Caco-2 (cell line): ENCODE measurements around the gene IQSEC3. TPM values are rescaled to one million over a fixed set of nuclear protein-coding genes. Genes with fewer than 3 reads are reported as not detected.
A peak's percentile ranks its signal among the peaks of the same experiment; 100 is the strongest.

Experiments used
- BruUV-seq: library from RNA; stranded (reverse); fragments of 400-500 nt; replicated peaks from 2 replicates; lab custom pipeline; 2021; lab: Mats Ljungman, UMichigan
- CTCF ChIA-PET: fragments of 300-600 bp; sonication (Branson Sonifier 250); formaldehyde crosslinking; loops from one replicate; lab custom pipeline; 2022; ENCODE audit warnings: antibody characterized with exemption; lab: Charles Lee
- POLR2A ChIA-PET: fragments of 300-600 bp; sonication (Branson Sonifier 250); formaldehyde crosslinking; loops from one replicate; lab custom pipeline; 2022; ENCODE audit warnings: antibody characterized with exemption; lab: Charles Lee
- DNase-seq, 2 experiments: peaks; one replicate each; pipeline versions ENCODE4 v3.0.0 to v3.0.0-alpha.2; 2020 to 2022
- H3K27me3 ChIP-seq: replicated peaks from 2 replicates; pipeline ENCODE4 v1.6.0; 2011; ENCODE audit warnings: low read length; ENCODE audit not compliant: control insufficient read depth, insufficient read depth
- H3K36me3 ChIP-seq: 2 replicates; pipeline ENCODE4 v1.5.1; 2011; ENCODE audit warnings: low read length; ENCODE audit not compliant: control insufficient read depth, insufficient read depth
- H3K4me1 ChIP-seq: fragments of 250-450 bp; sonication (Bioruptor Pico); 2 replicates; pipeline ENCODE4 v1.5.1; 2020; ENCODE audit warnings: mild to moderate bottlenecking
- H3K4me3 ChIP-seq: 2 replicates; pipeline ENCODE4 v1.5.1; 2011; ENCODE audit warnings: low read depth, mild to moderate bottlenecking, control low read depth, low read length
- H3K9me3 ChIP-seq: fragments of 250-450 bp; sonication (Bioruptor Pico); 2 replicates; pipeline ENCODE4 v1.5.1; 2020; ENCODE audit warnings: mild to moderate bottlenecking, moderate library complexity
- H3K27ac Mint-ChIP-seq: one replicate; pipeline ENCODE4 v1.8.0; 2022; ENCODE audit warnings: mixed read lengths; ENCODE audit not compliant: unreplicated experiment
- H3K27me3 Mint-ChIP-seq: one replicate; pipeline ENCODE4 v1.8.0; 2022; ENCODE audit warnings: mixed read lengths; ENCODE audit not compliant: insufficient read depth, unreplicated experiment
- H3K36me3 Mint-ChIP-seq: one replicate; pipeline ENCODE4 v1.8.0; 2022; ENCODE audit warnings: mild to moderate bottlenecking, mixed read lengths; ENCODE audit not compliant: insufficient read depth, unreplicated experiment
- H3K4me1 Mint-ChIP-seq: one replicate; pipeline ENCODE4 v1.8.0; 2022; ENCODE audit warnings: low read depth, mixed read lengths; ENCODE audit not compliant: unreplicated experiment
- H3K4me3 Mint-ChIP-seq: one replicate; pipeline ENCODE4 v1.8.0; 2022; ENCODE audit warnings: mild to moderate bottlenecking, moderate library complexity, mixed read lengths; ENCODE audit not compliant: unreplicated experiment
- H3K9me3 Mint-ChIP-seq: one replicate; pipeline ENCODE4 v1.8.0; 2022; ENCODE audit warnings: mixed read lengths; ENCODE audit not compliant: unreplicated experiment
- intact Hi-C: fragments of 100-400 bp; cut with micrococcal nuclease; formaldehyde crosslinking; loops from one replicate; pipeline ENCODE4 v1.10.0; 2022; ENCODE audit not compliant: unreplicated experiment
- total RNA-seq: library from RNA; stranded (reverse); gene quantifications from 2 replicates; pipeline ENCODE4 v1.2.3, GENCODE V29; 2022
- TF ChIP-seq, protein P1 (sequence below), 2 experiments: fragments of 200-600 bp in 1 of 2; IDR thresholded peaks; 1 replicate in 1 of 2; 2 replicates in 1 of 2; pipeline versions ENCODE4 v1.5.1 to v1.8.0; 2011 to 2022; ENCODE audit warnings: antibody characterized with exemption in 1 of 2, control low read depth in 1 of 2, inconsistent platforms in 1 of 2, low read depth in 1 of 2, low read length in 1 of 2, mild to moderate bottlenecking in 1 of 2, moderate library complexity in 1 of 2; ENCODE audit not compliant: insufficient read depth in 1 of 2, severe bottlenecking in 1 of 2, unreplicated experiment in 1 of 2

The IQSEC3 gene
- total RNA-seq, 1 experiment from 2014 or later = 0.59 TPM

DNA sequence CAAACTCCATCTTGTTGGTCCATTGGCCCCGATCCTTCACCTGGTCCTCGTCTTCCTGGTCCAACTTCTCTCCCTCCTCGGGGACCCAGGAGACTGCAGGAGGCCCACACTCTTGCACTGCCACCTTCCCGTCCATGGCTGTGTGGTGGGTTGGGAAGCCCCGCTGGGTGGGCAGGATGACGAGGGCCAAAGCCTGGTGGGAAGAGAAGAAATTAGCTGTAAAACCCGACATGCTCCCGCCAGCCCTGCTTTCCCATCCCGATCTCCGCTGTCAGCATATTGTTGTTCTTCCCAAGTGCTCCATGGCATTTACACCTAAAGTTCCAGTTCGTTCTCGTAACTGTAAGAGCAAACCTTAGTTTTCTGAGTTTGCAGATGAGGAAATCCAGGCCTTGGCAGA, 143.3 kb downstream of the IQSEC3 start:
- no TSS peak for BruUV-seq
- TF ChIP-seq, protein P1, sequence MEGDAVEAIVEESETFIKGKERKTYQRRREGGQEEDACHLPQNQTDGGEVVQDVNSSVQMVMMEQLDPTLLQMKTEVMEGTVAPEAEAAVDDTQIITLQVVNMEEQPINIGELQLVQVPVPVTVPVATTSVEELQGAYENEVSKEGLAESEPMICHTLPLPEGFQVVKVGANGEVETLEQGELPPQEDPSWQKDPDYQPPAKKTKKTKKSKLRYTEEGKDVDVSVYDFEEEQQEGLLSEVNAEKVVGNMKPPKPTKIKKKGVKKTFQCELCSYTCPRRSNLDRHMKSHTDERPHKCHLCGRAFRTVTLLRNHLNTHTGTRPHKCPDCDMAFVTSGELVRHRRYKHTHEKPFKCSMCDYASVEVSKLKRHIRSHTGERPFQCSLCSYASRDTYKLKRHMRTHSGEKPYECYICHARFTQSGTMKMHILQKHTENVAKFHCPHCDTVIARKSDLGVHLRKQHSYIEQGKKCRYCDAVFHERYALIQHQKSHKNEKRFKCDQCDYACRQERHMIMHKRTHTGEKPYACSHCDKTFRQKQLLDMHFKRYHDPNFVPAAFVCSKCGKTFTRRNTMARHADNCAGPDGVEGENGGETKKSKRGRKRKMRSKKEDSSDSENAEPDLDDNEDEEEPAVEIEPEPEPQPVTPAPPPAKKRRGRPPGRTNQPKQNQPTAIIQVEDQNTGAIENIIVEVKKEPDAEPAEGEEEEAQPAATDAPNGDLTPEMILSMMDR (IDR thresholded peaks at IDR 0.05; ENCODE audit: insufficient read depth in 1 of 2, low read depth in 1 of 2, low read length in 1 of 2, severe bottlenecking in 1 of 2, unreplicated experiment in 1 of 2) = no peak
- Histone ChIP-seq H3K4me3 (no peak overlapping the region), H3K27me3 (no peaks in the 10 kb centered on the region), H3K9me3 (no peaks in the 10 kb centered on the region), H3K36me3 (no peaks in the 10 kb centered on the region), H3K4me1 (peaks cover 25% of the 10 kb centered on the region)
- peaks cover 39% of the 10 kb centered on the region for H3K4me1 Mint-ChIP-seq
- ChIA-PET CTCF (interaction anchor here (2.1 kb wide), 1 partner anchor 10 kb away, joined by 14 read pairs; no protein-coding TSS in a partner anchor), POLR2A (interaction anchor here (0.6 to 0.7 kb wide), 2 partner anchors 70 to 309 kb away, joined by 3 read pairs; no protein-coding TSS in a partner anchor)
- no peaks in the 10 kb centered on the region for H3K9me3 Mint-ChIP-seq
- peaks cover 2% of the 10 kb centered on the region for H3K27me3 Mint-ChIP-seq
- no peaks in the 10 kb centered on the region for H3K36me3 Mint-ChIP-seq
- DNase-seq = no peak
- H3K27ac Mint-ChIP-seq = peak overlapping the region; percentile 14
- intact Hi-C loops = no loop called here
- H3K4me3 Mint-ChIP-seq = no peak overlapping the region

DNA sequence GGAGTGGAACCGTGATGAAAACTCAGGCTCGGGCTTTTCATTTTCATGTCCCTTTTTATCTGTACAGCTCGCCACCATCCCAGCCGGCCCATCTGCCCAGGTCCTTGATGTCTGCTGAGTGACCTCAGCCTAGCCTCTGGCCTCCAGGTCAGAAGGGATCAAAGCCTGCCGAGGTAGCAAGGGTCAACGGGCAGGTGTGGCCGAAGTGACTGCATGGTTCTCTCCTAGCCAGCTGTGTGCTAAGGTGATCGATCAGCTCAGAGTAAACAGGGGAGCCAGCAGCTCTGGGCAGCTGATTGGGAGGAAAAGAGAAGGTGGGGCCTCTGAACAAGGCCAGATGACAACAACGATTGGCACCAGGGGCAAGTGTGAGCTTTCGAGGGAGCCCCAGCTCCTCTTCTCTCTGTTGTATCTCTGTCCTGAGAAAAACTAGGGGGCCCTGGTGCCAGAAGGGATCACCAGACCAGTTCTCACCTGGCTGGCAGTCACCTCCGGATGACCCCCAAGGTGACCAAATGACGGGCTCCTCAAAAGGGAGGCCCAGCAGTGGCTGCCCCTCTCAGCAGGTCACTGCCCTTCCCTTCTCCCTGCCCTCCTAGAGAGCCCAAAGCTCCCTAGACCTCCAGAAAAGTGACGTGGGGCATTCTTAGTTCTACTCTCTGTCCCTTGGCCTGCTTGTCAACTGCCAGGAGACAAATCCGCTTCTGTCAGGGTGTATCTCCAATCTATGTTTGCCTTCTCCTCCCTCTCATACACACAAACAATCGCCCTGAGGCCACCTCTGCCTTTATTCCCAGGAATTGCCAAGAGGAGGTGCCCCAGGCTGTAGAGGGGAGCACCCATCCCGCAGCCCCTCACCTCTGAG, 143.9 kb downstream of the IQSEC3 start:
- H3K27ac Mint-ChIP-seq = peak overlapping the region; percentile 14
- no peaks in the 10 kb centered on the region for H3K36me3 ChIP-seq
- no peaks in the 10 kb centered on the region for H3K9me3 Mint-ChIP-seq
- peak; percentile 70 to 86 for DNase-seq
- H3K4me3 Mint-ChIP-seq = no peak overlapping the region
- TF ChIP-seq, protein P1 (IDR thresholded peaks at IDR 0.05; ENCODE audit: insufficient read depth in 1 of 2, low read depth in 1 of 2, low read length in 1 of 2, severe bottlenecking in 1 of 2, unreplicated experiment in 1 of 2) = no peak
- BruUV-seq = no TSS peak
- H3K4me3 ChIP-seq = no peak overlapping the region
- CTCF ChIA-PET = interaction anchor here (2.1 kb wide), 1 partner anchor 10 kb away, joined by 14 read pairs; no protein-coding TSS in a partner anchor
- intact Hi-C loops = no loop called here
- no peaks in the 10 kb centered on the region for H3K9me3 ChIP-seq
- H3K4me1 Mint-ChIP-seq = peaks cover 39% of the 10 kb centered on the region
- H3K27me3 Mint-ChIP-seq = peaks cover 2% of the 10 kb centered on the region
- POLR2A ChIA-PET = interaction anchor here (0.5 to 0.7 kb wide), 2 partner anchors 11 to 309 kb away, joined by 3 to 8 read pairs; no protein-coding TSS in a partner anchor
- peaks cover 25% of the 10 kb centered on the region for H3K4me1 ChIP-seq
- no peaks in the 10 kb centered on the region for H3K27me3 ChIP-seq
- H3K36me3 Mint-ChIP-seq = no peaks in the 10 kb centered on the region

DNA sequence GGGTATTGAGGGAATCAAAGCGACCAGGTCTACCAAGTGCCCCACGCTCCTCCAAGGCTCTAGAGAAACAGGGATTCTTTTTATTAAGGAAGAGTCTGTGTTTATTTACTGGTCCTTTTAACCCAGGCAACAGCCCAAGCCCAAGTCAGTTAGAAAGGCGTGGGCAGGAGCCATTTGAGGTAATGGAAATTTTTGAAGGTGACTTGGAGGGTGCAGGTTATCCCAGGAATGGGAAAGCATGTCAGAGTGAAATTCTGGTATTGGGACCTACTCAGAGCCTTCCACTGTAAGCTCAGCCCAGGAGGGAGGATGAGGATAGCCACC, 144.5 kb downstream of the IQSEC3 start:
- no TSS peak for BruUV-seq
- H3K9me3 Mint-ChIP-seq = no peaks in the 10 kb centered on the region
- no peak overlapping the region for H3K4me3 ChIP-seq

More for the DNA sequence above, 144.5 kb downstream of the IQSEC3 start:
- Mint-ChIP-seq H3K4me1 (peaks cover 39% of the 10 kb centered on the region), H3K4me3 (no peak overlapping the region), H3K36me3 (no peaks in the 10 kb centered on the region), H3K27ac (no peak overlapping the region), H3K27me3 (peaks cover 1% of the 10 kb centered on the region)
- intact Hi-C loops = no loop called here
- ChIA-PET CTCF (interaction anchor here (2.1 kb wide), 1 partner anchor 9 kb away, joined by 14 read pairs; no protein-coding TSS in a partner anchor), POLR2A (no interaction called here)
- Histone ChIP-seq H3K4me1 (peaks cover 25% of the 10 kb centered on the region), H3K36me3 (no peaks in the 10 kb centered on the region), H3K27me3 (no peaks in the 10 kb centered on the region), H3K9me3 (no peaks in the 10 kb centered on the region)
- TF ChIP-seq, protein P1 (IDR thresholded peaks at IDR 0.05; ENCODE audit: insufficient read depth in 1 of 2, low read depth in 1 of 2, low read length in 1 of 2, severe bottlenecking in 1 of 2, unreplicated experiment in 1 of 2) = no peak
- DNase-seq = no peak
